Thoracic aorta (tissue), 2 donors: ENCODE results near the gene FZD1. TPM values are rescaled to one million over a fixed set of nuclear protein-coding genes. Genes with fewer than 3 reads are reported as not detected.

Source experiments
- ATAC-seq: fragments of 150-250 bp; one replicate; pipeline ENCODE4 v1.8.0; 2017; ENCODE audit warnings: low read depth; ENCODE audit not compliant: insufficient number of reproducible peaks, low FRiP score
- DNase-seq: peaks from one replicate; pipeline ENCODE4 v3.0.0-alpha.2; 2020; ENCODE audit warnings: low spot score
- H3K27ac ChIP-seq, 2 donors: fragments of 200-600 bp; sonication (generic); 1 replicate in 1 of 2; 2 replicates in 1 of 2; pipeline ENCODE4 v1.5.1; 2016; ENCODE audit warnings: mild to moderate bottlenecking in 2 of 2, moderate library complexity in 2 of 2
- H3K27me3 ChIP-seq: fragments of 200-600 bp; sonication (generic); replicated peaks from 2 replicates; pipeline ENCODE4 v1.6.0; 2016; ENCODE audit warnings: mild to moderate bottlenecking; ENCODE audit not compliant: insufficient read depth
- H3K36me3 ChIP-seq: fragments of 200-600 bp; sonication (generic); one replicate; pipeline ENCODE4 v1.5.1; 2016
- H3K4me1 ChIP-seq, 2 donors: fragments of 200-600 bp; sonication (generic); 1 replicate in 1 of 2; 2 replicates in 1 of 2; pipeline versions ENCODE4 v1.5.1 to v1.6.0; 2016; ENCODE audit warnings: low read depth in 2 of 2, mild to moderate bottlenecking in 1 of 2; ENCODE audit not compliant: control insufficient read depth in 1 of 2
- H3K4me3 ChIP-seq: fragments of 200-600 bp; sonication (generic); 2 replicates; pipeline ENCODE4 v1.5.1; 2016; ENCODE audit warnings: mild to moderate bottlenecking
- H3K9me3 ChIP-seq: fragments of 200-600 bp; sonication (generic); 2 replicates; pipeline ENCODE4 v1.5.1; 2016
- CTCF ChIP-seq: fragments of 200-600 bp; sonication (generic); IDR thresholded peaks from one replicate; pipeline ENCODE4 v1.5.1; 2019; ENCODE audit warnings: antibody characterized with exemption
- total RNA-seq, 2 donors: library from RNA; depleted of rRNA; stranded (reverse); fragments of >200 nt; gene quantifications; one replicate each; pipeline versions ENCODE4 v1.1.0 to v1.2.3, GENCODE V29; 2016

Gene FZD1
- total RNA-seq, 2 donors from 2014 or later: 33.6 to 57.9 TPM

DNA sequence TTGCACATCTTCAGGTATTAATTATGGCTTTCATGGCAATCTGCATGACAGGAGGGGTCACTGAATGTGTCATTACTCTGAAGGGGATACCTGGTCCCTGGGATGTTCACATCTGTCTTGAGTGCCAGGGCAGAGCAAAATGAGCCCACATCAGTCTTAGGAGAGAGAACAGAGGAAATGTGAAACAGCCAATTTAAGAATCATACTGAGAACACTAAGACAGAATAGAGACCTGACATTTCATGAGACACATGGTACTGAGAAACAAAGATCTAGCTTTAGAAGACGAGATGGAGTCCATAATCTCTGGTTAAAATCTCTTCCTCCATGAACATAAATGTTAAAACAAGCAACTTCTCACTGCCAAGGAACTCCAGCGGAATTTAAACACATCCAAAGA, 34.1 kb upstream of the FZD1 start:
- ATAC-seq (no peak), DNase-seq (no peak)
- H3K4me1 ChIP-seq: no peaks in the 10 kb centered on the region
- H3K36me3 ChIP-seq: no peaks in the 10 kb centered on the region
- TF ChIP-seq CTCF: no peak
- no peaks in the 10 kb centered on the region for H3K9me3 ChIP-seq
- no peak overlapping the region for H3K4me3 ChIP-seq
- H3K27ac ChIP-seq: no peak overlapping the region
- H3K27me3 ChIP-seq: no peaks in the 10 kb centered on the region

GRCh38 chr7:91230503-91230902, 33.7 kb upstream of the FZD1 start:
- ATAC-seq: no peak
- no peak overlapping the region for H3K4me3 ChIP-seq
- no peak for DNase-seq

GRCh38 chr7:91233212-91233611, 31.0 kb upstream of the FZD1 start:
- H3K27me3 ChIP-seq: no peaks in the 10 kb centered on the region
- no peaks in the 10 kb centered on the region for H3K4me1 ChIP-seq
- no peak for ATAC-seq
- no peaks in the 10 kb centered on the region for H3K36me3 ChIP-seq
- no peaks in the 10 kb centered on the region for H3K9me3 ChIP-seq
- no peak for TF ChIP-seq CTCF
- no peak for DNase-seq
- no peak overlapping the region for H3K27ac ChIP-seq
- no peak overlapping the region for H3K4me3 ChIP-seq

More at GRCh38 chr7:91230503-91230902, 33.7 kb upstream of the FZD1 start:
- Histone ChIP-seq H3K9me3 (no peaks in the 10 kb centered on the region), H3K4me1 (no peaks in the 10 kb centered on the region), H3K27ac (no peak overlapping the region), H3K27me3 (no peaks in the 10 kb centered on the region), H3K36me3 (no peaks in the 10 kb centered on the region)
- TF ChIP-seq CTCF: no peak

DNA sequence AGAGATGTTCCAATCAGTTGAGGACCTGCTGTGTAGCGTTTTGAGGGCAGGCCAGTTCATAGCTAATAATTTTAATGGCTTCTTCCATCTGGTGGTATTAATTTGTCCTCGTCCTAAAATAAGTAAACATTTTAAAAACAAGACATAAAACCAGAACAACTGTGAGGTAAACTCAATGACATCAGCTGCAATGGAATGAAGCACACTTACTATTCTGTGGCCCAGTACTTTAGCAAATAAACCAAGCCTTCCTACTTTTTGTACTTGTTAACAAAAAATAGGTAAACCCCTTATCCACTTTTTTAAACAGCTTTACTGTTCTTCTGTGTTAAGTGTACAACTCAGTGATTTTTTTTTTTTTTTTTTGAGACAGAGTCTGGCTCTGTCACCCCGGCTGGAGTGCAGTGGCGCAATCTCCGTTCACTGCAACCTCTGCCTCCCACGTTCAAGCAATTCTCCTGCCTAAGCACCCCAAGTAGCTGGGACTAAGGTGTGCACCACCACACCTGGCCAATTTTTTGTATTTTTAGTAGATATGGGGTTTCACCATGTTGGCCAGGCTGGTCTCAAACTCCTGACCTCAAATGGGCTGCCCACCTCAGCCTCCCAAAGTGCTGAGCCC, 28.9 kb upstream of the FZD1 start:
- H3K4me1 ChIP-seq: no peaks in the 10 kb centered on the region
- DNase-seq (no peak), ATAC-seq (no peak)
- H3K27ac ChIP-seq: no peak overlapping the region
- H3K27me3 ChIP-seq: no peaks in the 10 kb centered on the region
- no peaks in the 10 kb centered on the region for H3K36me3 ChIP-seq
- no peaks in the 10 kb centered on the region for H3K9me3 ChIP-seq
- H3K4me3 ChIP-seq: no peak overlapping the region
- no peak for TF ChIP-seq CTCF

DNA sequence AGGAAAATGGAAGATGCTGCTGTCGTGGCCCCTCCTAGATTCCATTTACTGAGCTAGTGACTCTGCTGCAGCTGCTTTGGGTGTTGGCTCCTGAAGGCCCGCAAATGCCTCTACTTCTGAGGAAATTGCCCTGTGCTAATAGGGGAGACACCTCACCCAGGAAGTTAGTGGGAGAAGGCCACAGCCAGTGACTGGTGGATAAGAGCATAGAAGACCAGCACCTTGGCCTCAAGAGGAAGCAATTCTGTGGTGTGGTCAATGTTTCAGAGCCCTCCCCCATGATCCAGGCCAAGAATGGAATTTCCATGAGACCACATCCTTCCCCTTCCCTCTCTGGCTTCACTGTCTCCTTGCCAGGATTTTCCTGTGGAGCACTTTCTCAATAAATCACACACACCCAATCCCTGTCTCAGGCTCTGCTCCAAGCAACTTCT, 25.0 kb upstream of the FZD1 start:
- Histone ChIP-seq H3K4me3 (no peak overlapping the region), H3K27ac (no peak overlapping the region), H3K36me3 (no peaks in the 10 kb centered on the region), H3K9me3 (no peaks in the 10 kb centered on the region), H3K4me1 (no peaks in the 10 kb centered on the region), H3K27me3 (no peaks in the 10 kb centered on the region)
- DNase-seq (no peak), ATAC-seq (no peak)
- TF ChIP-seq CTCF: no peak
